HG03460 (cell line): ENCODE results near the gene COL13A1.

Experiments used
- ATAC-seq: cut with Tn5 transposase; IDR thresholded peaks from one replicate; pipeline ENCODE4 v1.9.1; 2021; ENCODE audit not compliant: unreplicated experiment

COL13A1 gene

DNA sequence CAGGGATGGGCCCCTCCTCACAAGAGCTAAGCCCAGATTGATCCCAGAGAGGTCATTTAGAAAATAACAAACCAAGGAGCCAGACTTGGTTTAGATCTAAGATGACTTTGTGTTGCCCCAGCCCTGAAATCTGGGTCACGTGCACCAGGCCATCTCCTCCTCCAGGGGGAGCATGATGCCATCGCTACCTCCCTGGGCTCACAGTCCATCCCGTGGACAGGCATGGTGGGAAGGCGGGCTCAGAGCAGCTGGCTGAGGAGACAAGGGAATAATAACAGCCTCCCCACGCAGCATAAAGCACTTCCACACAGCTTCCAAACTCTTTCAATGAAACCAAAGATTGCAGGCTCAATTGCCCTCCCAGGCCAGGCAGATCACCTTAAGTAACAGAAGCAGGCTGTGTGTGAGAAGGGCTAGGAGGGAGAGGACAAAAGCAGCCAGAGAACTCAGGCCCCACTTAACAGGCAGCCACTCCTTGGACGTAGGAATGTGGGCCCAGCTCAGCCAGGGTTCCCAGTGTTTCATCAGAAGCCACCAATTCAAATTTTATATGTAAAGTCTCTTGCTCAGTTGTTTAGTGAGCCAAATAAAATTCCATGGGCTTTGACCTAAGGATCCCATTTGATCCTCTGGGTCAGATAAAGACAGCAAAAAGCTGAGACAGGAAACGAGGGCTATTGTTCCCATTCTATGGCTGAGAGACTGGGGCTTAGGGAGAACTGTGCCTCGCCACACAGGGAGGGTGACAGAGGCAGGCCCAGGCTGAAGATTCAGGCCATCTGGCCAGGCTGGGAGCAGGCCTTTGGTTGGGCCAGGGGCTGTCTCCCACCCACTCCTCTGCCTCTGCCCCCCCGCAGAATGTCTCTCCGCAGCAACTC, 100.2 kb downstream of the COL13A1 start:
- ATAC-seq = no peak

DNA sequence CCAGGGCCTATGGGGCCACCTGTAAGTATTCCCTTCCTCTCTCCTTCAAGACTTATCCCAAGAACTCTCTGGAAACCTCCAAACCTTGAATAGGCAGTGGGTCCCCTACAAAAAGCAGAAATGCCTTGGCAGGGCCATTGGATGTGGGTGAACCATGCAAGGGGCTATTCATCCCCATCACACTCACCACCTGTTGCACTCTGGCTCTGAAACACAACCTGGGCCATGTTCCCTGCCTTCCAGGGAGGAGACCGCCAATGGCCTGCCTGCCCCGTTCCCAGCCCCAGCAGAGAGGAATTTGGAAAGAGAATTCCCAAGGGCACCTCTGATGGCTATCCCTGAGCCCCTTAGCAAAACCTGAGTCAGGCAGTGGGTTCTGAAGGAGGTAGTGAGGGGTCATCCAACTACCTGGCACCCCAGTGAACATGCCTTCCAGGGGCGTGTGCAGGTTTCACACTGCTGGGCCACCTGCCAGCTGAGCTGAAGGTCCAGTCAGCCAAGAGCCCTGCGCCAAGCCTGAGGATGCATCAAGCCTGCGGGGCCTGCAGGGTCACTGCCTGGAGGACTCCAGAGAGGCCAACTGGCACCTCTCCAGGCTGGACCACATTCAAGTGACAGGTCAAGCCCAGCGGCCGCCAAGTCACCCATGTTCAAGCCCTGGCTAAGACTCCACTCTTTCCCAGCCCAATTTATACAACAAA, 101.3 kb downstream of the COL13A1 start:
- ATAC-seq = no peak

DNA sequence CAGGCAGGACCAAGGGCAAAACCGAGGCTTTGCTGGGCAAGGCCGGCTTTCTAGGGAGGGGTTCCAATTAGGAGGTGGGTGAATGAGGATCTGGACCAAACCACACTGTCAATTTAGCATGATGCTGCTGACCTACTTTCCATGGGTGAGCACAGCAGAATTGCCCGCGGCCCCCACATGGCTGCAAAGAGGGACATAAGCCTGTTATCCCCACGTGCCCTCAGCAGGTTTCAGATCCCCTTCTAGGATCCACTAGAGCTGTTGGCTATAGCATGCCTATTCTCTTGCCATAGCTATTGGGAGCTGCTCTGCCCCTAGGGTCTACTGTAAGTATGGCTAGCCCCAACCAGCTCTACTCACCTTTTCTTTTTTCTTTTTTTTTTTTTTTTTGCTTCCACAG, 102.8 kb downstream of the COL13A1 start:
- ATAC-seq = no peak

DNA sequence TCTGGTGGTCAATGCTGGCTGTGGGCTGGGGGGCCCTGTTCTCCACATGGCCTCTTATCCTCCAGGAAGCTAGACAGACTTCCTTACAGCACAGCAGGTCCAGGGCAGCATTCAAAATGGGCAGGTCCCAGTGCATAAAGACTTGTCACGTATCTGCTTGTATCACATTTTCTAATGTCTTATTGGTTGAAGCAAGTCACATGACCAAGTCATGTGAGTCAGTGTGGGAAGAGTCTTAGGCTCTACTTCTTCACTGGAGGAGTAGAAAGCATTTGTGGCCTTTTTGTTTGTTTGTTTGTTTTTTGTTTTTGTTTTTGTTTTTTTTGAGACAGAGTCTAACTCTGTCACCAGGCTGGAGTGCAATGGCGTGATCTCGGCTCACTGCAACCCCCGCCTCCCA, 104.7 kb downstream of the COL13A1 start:
- no peak for ATAC-seq

DNA sequence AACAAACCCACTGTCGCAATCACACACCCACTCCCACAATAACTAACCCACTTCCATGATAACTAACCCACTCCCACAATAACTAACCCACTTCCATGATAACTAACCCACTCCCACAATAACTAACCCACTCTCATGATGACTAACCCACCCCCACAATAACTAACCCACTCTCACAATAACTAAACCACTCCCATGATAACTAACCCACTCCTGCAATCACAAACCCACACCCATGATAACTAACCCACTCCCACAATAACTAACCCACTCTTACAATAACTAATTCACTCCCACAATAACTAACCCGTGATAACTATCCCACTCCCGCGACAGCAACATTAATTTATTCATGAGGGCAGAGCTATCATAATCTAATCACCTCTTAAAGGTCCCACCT, 105.8 kb downstream of the COL13A1 start:
- ATAC-seq = no peak

DNA sequence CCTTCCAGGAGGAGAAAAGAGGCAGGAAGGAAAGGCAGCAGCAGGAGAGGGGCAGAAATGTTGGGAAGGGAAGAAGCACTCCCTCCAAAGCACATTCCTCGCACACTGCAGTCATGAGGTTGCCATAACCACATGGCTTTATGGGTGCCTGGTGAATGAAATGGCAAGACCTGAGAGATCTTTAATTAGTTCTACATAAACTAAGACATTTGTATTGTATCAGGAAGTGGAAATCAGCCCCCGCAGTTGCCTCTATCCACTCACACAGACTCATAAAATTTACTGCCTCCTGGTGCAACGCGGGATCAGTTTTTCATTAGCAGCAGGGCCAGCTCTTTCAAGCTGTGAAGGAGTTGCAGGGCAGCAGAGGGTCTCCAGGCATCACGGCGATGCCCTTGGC, 106.4 kb downstream of the COL13A1 start:
- ATAC-seq = no peak

DNA sequence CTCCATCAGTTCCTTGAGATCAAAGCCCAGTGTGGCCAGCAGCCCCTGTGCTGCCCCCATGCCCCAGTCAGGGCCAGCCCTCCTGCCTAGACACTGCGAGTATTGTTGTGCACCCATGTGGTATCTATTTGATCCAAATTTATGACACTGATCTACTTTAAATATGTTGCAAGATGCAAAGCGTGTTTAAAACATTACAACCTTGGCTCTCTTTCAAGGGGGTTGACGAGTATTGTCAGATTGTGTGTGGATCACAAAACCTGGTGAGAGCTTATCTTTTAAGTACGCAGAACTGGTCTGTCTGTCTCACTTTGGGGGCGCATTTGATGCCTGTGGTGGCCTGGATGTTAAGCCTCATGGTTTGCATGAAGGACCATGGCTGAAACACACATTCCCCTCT, 108.9 kb downstream of the COL13A1 start:
- ATAC-seq = no peak

DNA sequence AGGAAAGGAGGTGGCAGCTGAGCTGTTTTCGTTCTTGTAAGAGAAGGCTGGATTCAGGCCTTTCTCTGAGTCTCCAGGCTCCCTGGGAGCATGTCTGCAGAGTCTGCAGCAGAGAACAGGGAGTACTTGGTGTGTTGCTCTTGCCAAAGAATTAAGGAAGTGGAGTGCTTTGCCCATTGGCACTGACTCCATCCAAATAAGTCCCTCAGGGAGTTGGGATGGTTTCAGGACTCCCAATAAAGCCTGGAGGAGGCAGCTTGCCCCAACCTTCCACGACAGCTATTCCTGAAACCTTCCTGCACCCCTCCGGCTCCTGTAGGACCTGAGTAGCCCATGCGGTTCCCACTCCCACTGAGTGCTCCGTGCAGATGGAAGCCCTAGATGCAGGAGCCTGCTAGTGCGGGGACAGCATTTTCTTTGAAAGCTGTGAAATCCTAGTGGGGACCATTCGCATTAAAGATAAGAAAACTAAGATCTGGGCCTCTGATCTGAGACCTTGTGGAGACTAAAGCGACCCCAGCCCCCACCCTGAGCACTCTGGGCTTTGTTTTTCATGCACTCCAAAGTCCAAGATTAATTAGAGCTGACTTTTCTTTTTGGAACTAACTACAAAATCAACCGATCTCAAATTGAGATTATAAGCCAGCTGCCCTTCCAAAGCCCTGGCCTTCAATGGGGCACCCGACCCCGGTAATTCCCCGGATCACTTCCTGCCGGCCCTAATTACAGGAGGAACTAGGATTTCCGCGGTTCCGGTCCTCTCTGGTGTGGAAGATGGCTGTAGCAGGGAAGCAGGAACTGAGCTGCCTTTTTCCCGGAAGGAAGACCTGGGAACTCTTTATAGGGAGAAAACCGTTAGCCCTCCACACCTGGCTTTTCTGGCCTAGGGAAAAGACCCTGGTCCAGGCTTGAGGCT, 110.2 kb downstream of the COL13A1 start:
- no peak for ATAC-seq

DNA sequence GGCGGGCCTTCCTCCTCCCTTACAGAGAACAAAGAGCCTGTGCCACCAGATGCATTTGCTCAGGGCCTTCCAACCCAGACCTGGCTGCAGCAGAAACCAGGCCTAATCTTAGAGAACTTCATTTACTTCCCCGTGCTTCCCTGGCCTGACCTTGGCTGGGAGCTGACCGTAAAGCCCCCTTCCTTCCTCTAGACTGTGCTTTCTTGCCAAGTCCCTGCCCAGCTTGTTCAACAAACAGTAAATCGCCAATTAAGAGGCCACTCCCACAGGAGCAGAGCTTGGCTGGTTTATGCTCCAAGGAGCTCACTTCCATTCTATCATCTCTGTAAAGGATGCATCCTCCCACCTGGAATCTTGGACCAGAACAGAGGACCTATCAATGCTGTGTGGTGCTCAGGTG, 110.9 kb downstream of the COL13A1 start:
- no peak for ATAC-seq

DNA sequence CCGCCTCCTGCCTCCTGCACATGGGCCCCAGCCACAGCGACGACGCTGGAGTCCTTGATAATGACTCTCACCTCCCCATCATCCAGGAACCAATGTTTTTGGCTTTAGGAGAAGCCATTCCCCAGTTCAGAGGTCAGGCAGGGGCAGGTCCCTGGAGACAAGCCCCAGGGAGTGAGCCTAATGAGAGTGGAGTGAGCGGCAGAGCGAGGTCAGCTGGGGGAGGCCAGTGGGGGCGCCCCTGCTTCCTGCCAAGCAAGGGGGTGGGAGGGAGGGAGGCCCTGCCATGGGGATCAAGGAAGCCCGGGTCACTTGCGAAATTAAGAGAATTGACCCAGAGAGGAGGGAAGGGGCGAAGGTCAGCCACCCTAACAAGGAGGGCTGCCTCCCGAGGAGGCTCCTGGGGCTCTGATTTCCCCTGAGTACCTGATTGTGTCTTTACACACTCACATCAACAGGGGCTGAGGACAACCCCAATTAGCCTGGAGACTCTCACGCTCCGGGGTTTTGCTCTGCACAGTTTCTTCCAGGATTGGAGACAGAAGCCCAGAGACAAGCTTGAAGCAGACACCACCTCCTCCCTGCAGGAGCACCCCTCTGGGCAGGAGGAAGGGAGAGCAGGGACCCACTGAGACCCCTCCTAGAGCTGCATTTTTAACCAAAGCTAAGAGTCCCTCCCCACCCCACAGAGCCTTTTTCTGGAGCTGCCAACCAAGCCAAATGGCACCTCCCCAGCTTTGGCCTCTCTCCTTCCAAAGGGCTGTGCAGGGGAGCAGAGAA, 112.1 kb downstream of the COL13A1 start:
- ATAC-seq = no peak

DNA sequence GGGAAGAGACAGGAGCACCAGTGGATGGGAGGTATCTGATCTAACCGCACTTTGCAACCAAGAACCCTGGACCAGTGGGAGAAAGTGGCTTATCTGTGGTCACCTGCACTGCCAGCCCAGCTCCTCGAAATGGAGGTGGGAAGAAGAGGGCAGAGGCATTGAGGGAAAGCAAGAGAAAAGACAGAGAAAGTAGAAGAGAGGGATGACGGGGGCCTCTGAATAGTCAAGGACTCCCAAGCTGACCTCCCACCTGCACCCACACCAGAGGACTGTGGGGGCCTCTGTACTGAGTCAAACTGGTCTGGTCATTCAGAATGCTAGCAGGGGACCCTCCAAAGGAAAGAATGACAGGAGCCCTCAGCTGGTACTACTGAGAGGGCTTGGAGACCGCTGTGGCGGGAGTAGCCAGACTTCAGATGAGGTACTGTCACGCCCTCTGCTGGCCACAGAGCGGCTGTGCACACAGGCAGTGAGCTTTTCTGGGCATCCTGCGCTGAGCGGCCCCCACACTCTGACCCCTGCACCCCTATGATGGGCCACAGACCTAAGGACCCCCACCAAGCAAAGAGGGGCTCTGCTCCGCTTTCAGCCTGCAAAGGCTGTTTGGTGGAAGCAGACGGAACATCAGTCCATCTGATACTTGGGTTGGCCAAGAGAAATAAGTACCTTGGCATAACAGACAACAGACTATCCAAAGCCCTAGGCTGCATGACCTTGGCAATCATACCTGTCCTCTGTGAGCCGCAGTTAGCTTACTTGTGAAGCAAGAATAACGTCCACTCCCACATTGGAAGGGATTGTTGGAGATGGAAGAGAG, 112.9 kb downstream of the COL13A1 start:
- no peak for ATAC-seq

DNA sequence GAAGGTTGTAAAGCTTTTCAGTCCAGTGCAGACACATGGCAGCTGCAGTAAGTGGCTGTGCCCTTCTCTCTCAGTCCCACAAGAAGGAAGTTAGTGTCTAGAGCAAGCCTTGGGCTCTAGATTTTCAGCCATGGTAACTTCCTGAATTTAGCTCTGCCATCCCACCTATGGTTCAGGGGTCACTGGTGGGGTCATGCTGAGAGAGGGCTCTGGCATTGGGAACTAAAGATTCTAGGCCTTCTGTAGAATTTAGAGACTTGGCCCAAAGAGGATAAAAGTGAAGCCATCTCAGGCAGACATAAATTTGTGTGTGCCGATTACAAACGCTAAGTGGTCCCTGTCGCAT, 113.5 kb downstream of the COL13A1 start:
- no peak for ATAC-seq

DNA sequence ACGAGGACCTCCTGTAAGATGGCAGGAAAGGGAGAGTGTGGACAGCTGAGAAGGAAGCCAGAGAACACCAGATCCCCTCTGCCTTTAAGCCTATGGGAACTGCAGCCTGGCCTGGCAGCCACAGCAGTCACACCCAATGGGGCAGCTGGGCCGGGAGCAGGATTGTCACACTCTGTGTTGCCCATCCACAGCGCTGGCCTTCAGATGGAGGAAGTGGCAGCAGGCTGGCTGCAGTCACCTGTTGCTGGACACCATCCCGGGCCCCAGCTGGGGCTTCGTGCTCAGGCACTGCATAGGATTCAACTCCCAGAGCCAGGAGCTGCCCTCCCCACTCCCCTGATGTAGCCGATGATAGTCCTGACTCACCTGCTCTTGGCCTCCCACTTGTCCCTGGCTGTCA, 114.4 kb downstream of the COL13A1 start:
- no peak for ATAC-seq

DNA sequence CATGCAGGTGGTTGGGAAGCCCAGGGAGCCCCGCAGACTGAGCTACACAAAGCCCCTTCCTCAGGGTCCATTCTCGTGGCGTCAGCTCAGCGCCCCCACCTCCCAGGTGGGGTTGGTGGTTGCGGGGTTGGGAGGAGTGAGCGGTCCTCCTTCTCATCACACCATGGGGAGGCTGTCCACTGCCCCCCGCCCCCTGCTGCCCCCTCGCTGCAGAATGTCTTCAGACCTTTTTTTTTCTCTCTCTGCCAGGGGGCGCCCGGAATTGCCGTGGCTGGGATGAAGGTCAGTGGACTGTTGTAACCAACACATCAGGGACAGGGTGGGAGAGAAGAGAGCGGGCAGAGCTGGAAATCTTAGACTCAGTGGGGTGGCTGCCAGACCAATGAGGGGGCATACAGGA, 116.3 kb downstream of the COL13A1 start:
- ATAC-seq = no peak

DNA sequence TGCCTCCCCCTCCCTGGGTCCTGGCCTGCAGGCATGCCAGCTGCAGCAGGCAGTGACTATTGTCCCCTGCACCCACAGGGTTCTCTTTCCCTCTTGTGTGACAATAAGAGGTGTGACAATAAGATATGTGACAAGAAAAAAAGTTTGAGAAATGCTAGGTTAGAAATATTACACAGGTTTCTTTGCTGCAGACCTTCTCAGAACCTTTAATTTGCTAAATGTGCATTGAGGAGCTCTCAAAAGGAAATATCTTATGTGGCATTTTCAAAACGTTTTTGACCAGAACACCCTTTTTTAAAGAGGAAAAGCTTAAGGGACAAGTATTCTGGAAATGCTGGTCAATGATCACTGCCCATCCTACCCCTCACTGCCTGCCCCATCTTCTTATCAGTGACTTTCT, 117.5 kb downstream of the COL13A1 start:
- no peak for ATAC-seq

DNA sequence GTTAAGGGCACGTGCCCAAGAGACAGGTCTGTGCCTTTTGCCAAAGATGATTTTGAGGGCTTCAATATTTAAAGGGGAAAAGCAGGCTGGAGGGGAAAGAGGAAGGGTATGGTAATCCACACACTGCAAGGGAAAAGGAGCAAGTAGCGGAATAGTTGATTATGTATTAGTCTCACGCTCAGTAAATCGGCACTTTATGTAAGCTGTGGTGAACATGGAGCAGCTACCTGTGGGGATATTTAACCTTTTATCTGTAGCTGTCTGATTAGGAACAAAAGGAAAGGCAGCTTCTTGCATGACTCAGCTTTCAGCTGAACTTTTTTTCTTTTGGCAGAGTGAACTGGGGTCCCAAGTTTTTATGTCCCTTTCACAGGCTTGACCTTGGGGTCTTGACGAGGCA, 123.4 kb downstream of the COL13A1 start:
- no peak for ATAC-seq

DNA sequence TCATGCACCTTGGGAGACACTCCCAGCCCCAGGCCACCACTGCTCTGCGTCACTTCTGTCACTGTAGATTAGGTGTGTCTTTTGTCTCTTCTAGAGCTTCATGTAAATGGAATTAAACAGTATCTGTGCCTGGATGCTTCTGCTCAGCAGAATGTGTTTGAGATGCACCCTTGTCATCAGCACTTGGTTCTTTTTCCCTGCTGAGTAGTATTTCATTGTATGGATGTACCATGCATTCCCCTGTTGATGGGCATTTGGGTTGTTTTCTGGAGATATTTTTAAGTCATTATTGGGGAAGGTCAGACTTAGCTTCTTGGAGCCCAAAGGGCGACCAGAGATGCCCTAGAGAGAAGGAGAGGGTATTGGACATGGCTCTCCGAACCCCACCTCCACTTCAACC, 126.6 kb downstream of the COL13A1 start:
- ATAC-seq = no peak

DNA sequence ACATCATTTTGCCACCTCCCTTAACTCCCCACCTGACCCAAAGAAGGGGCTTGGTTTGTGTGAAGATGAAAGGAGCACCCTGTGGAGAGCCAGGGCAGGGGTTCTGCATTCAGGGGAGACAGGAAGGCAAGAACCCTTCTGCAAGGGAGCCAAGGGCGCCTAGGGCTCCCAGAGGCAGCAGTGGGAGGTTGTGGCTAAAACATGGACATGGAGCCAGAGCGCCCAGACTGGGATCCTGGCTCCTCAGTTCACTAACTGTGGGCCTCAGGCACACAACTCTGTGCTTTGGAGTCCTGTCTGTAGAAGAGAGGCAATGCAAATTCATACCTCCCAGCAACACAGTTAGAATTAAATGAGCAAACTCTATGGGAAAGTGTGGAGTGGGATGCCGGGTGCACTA, 127.9 kb downstream of the COL13A1 start:
- no peak for ATAC-seq

DNA sequence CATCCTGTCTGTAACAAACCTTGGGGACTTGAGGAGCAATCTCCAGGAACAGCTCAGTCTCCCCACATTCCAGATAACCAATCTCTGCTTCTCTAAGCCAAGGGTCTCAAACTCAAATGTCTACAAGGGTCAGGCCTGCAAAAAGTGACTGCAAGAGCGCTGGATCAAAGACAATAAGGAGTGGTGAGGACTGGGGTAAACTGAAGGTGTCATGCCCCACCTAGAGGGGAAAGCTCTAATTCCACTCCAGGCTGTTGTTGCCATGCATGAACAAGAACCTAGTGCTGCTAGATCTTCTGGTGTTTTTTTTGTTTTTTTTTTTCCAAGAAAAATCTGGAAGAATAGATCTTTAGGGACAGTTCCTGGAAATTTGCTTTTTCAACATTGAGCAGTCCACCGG, 133.1 kb downstream of the COL13A1 start:
- no peak for ATAC-seq

DNA sequence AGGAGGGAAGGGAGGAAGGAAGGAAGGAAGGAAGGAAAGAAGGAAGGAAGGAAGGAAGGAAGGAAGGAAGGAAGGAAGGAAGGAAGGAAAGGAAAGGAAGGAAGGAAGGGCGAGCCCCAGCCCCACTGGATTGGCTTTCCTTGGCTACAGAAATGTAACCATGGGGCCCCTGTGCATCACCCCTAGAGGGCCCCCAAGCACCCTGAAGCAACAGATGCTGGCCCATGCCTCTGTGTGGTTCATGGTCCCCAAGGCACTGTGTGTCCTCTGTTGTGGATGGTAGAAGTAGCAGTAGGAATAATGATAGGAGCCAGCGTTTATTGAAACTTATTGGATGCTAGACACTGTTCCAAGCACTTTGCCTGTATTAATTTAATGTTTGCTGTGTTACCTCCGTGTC, 134.4 kb downstream of the COL13A1 start:
- ATAC-seq = no peak
